Loucy (cell line): ENCODE data around the gene DNAJC22.

ENCODE experiments used
- EZH2phosphoT487 ChIP-seq: fragments of 200-600 bp; IDR thresholded peaks from 2 replicates; pipeline ENCODE4 v1.6.1; 2018; ENCODE audit warnings: antibody characterized with exemption, mild to moderate bottlenecking, moderate library complexity, borderline replicate concordance
- TF ChIP-seq, protein P1 (sequence below): fragments of 200-600 bp; sonication (generic); conservative IDR thresholded peaks from 2 replicates; pipeline ENCODE4 v1.5.1; 2014; ENCODE audit warnings: mild to moderate bottlenecking, antibody characterized with exemption, low read length

DNA sequence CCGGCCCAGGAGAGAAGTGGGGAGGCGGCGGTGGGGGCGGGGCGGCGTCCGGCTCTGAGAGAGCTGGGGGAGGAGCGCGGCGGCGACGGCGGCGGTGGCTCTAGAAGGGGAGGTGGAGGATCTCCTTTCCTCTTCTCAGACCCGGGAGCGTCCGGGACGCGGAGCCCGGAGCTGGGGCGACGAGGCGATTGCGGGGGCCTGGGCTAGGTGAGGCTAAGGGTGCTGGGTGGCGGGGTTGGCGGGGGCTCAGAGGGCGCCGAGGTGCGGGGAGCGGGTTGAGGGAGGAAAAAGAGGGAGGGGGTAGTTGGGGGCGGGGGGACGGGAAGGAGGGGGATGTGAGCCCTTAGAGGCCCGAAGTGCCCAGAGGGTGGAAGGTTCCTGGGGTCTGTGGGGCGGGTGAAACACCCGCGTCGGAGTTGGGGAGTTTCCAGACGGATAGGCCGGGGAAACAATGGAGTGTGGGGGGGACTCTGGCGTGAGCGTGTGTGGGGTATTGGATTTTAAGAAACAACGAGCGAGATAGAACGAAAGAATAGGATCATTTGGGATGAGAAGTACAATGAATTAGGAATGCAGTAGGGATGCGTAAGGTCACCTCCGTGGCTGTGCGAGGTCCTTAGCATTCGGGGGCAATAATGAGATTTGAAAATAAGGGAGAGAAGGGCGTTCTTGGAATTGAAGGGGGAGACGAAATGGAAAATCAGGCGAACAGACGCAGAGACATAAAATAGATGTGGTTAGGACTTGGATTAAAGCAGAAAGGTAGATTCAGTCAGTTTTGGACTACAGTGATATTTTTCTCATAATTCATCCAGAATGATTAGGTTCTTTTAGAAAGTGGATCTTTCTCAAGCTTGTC, 20.9 kb downstream of the DNAJC22 start, which contains the start of gene SPATS2:
- TF ChIP-seq, protein P1, sequence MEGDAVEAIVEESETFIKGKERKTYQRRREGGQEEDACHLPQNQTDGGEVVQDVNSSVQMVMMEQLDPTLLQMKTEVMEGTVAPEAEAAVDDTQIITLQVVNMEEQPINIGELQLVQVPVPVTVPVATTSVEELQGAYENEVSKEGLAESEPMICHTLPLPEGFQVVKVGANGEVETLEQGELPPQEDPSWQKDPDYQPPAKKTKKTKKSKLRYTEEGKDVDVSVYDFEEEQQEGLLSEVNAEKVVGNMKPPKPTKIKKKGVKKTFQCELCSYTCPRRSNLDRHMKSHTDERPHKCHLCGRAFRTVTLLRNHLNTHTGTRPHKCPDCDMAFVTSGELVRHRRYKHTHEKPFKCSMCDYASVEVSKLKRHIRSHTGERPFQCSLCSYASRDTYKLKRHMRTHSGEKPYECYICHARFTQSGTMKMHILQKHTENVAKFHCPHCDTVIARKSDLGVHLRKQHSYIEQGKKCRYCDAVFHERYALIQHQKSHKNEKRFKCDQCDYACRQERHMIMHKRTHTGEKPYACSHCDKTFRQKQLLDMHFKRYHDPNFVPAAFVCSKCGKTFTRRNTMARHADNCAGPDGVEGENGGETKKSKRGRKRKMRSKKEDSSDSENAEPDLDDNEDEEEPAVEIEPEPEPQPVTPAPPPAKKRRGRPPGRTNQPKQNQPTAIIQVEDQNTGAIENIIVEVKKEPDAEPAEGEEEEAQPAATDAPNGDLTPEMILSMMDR = no peak
- TF ChIP-seq EZH2phosphoT487 = no peak
